Hematopoietic multipotent progenitor cell treated with erythropoietin and hydrocortisone succinate and interleukin-3 and kit ligand, for 4 days (in vitro differentiated cells): Measurements from ENCODE around the gene FAM3B.

Experiments used
- DNase-seq: peaks from one replicate; pipeline ENCODE4 v3.0.0-alpha.2; 2015

FAM3B gene

GRCh38 chr21:41319273-41319672 is 2.7 kb downstream of the FAM3B start:
- no peak for DNase-seq

- no peak for DNase-seq
These were observed 4.8 kb downstream of the FAM3B start for GRCh38 chr21:41321211-41321907.

- DNase-seq: no peak
These were observed 5.4 kb downstream of the FAM3B start for GRCh38 chr21:41321908-41322495.

GRCh38 chr21:41322496-41323382 is 6.1 kb downstream of the FAM3B start:
- no peak for DNase-seq

- no peak for DNase-seq
These were observed 8.7 kb downstream of the FAM3B start for GRCh38 chr21:41325138-41325912.

- DNase-seq: no peak
These were observed 9.9 kb downstream of the FAM3B start for GRCh38 chr21:41326414-41327080.

GRCh38 chr21:41327753-41328152 is 11.2 kb downstream of the FAM3B start:
- no peak for DNase-seq

- DNase-seq: no peak
These were observed 12.3 kb downstream of the FAM3B start for GRCh38 chr21:41328660-41329607.

GRCh38 chr21:41333752-41334151 is 17.2 kb downstream of the FAM3B start:
- DNase-seq: no peak

GRCh38 chr21:41337515-41337914 is 20.9 kb downstream of the FAM3B start:
- no peak for DNase-seq

GRCh38 chr21:41338455-41338854 is 21.9 kb downstream of the FAM3B start:
- DNase-seq: no peak

- DNase-seq: no peak
These were observed 25.4 kb downstream of the FAM3B start for GRCh38 chr21:41342035-41342434.

GRCh38 chr21:41344146-41344545 is 27.5 kb downstream of the FAM3B start:
- no peak for DNase-seq

GRCh38 chr21:41345356-41345755 is 28.8 kb downstream of the FAM3B start:
- DNase-seq: peak; percentile 15

GRCh38 chr21:41345934-41346685 is 29.5 kb downstream of the FAM3B start:
- DNase-seq: peak; percentile 62

GRCh38 chr21:41346758-41347157 is 30.2 kb downstream of the FAM3B start:
- DNase-seq: no peak

- no peak for DNase-seq
These were observed 31.8 kb downstream of the FAM3B start for GRCh38 chr21:41348434-41348833.

GRCh38 chr21:41349126-41349525 is 32.5 kb downstream of the FAM3B start:
- no peak for DNase-seq

- DNase-seq: no peak
These were observed 33.2 kb downstream of the FAM3B start for GRCh38 chr21:41349619-41350390.
